Neural crest cell (in vitro differentiated cells): ENCODE data around the gene ADGRL2. TPM values are rescaled to one million over a fixed set of nuclear protein-coding genes. Genes with fewer than 3 reads are reported as not detected.
A peak's percentile ranks its signal among the peaks of the same experiment; 100 is the strongest.

Experiments used
- DNase-seq: peaks from one replicate; pipeline ENCODE4 v3.0.0; 2021; ENCODE audit warnings: low read depth, mixed read lengths, low spot score
- H3K27ac Mint-ChIP-seq: one replicate; pipeline ENCODE4 v1.8.0; 2021; ENCODE audit warnings: mild to moderate bottlenecking, mixed read lengths; ENCODE audit not compliant: unreplicated experiment
- H3K27me3 Mint-ChIP-seq: 2 replicates; pipeline ENCODE4 v1.8.0; 2021; ENCODE audit warnings: low read depth, mild to moderate bottlenecking, mixed read lengths
- H3K36me3 Mint-ChIP-seq: 2 replicates; pipeline ENCODE4 v1.8.0; 2021; ENCODE audit warnings: low read depth, mild to moderate bottlenecking, mixed read lengths
- H3K4me1 Mint-ChIP-seq: 2 replicates; pipeline ENCODE4 v1.8.0; 2021; ENCODE audit warnings: mixed read lengths
- H3K4me3 Mint-ChIP-seq: one replicate; pipeline ENCODE4 v1.8.0; 2021; ENCODE audit warnings: mild to moderate bottlenecking, mixed read lengths
- H3K9me3 Mint-ChIP-seq: 2 replicates; pipeline ENCODE4 v1.8.0; 2021; ENCODE audit warnings: mixed read lengths
- CTCF ChIP-seq: fragments of 200-600 bp; sonication (generic); conservative IDR thresholded peaks from 2 replicates; pipeline ENCODE4 v1.5.0; 2021; ENCODE audit warnings: antibody characterized with exemption, mild to moderate bottlenecking
- total RNA-seq: library from RNA; stranded (reverse); gene quantifications from 2 replicates; pipeline ENCODE4 v1.2.1, GENCODE V29; 2021

The ADGRL2 gene
- total RNA-seq, 1 donor from 2014 or later: 170 TPM

GRCh38 chr1:81808760-81809159 is 8.0 kb downstream of the ADGRL2 start:
- Mint-ChIP-seq H3K4me1 (peaks cover 79% of the 10 kb centered on the region), H3K27me3 (no peaks in the 10 kb centered on the region), H3K27ac (no peak overlapping the region), H3K4me3 (peak overlapping the region; percentile 81), H3K9me3 (no peaks in the 10 kb centered on the region), H3K36me3 (no peaks in the 10 kb centered on the region)
- DNase-seq: no peak
- peak; percentile 39 for TF ChIP-seq CTCF

- peaks cover 75% of the 10 kb centered on the region for H3K4me1 Mint-ChIP-seq
- no peaks in the 10 kb centered on the region for H3K27me3 Mint-ChIP-seq
- DNase-seq: no peak
- H3K27ac Mint-ChIP-seq: no peak overlapping the region
- TF ChIP-seq CTCF: no peak
- no peaks in the 10 kb centered on the region for H3K9me3 Mint-ChIP-seq
- H3K36me3 Mint-ChIP-seq: no peaks in the 10 kb centered on the region
- peak overlapping the region; percentile 72 for H3K4me3 Mint-ChIP-seq
Observed at GRCh38 chr1:81809808-81810207, 9.1 kb downstream of the ADGRL2 start.

- H3K9me3 Mint-ChIP-seq: no peaks in the 10 kb centered on the region
- no peaks in the 10 kb centered on the region for H3K27me3 Mint-ChIP-seq
- H3K4me3 Mint-ChIP-seq: peak overlapping the region; percentile 24
- no peak for DNase-seq
- peaks cover 57% of the 10 kb centered on the region for H3K4me1 Mint-ChIP-seq
- no peaks in the 10 kb centered on the region for H3K36me3 Mint-ChIP-seq
- no peak overlapping the region for H3K27ac Mint-ChIP-seq
- peak; percentile 58 for TF ChIP-seq CTCF
Observed at GRCh38 chr1:81811757-81812371, 11.1 kb downstream of the ADGRL2 start.

- no peaks in the 10 kb centered on the region for H3K27me3 Mint-ChIP-seq
- H3K27ac Mint-ChIP-seq: no peak overlapping the region
- no peaks in the 10 kb centered on the region for H3K36me3 Mint-ChIP-seq
- H3K4me1 Mint-ChIP-seq: peaks cover 52% of the 10 kb centered on the region
- H3K4me3 Mint-ChIP-seq: no peak overlapping the region
- DNase-seq: no peak
- no peak for TF ChIP-seq CTCF
- H3K9me3 Mint-ChIP-seq: no peaks in the 10 kb centered on the region
Observed at GRCh38 chr1:81812712-81813111, 12.0 kb downstream of the ADGRL2 start.

- H3K36me3 Mint-ChIP-seq: no peaks in the 10 kb centered on the region
- no peaks in the 10 kb centered on the region for H3K27me3 Mint-ChIP-seq
- H3K9me3 Mint-ChIP-seq: no peaks in the 10 kb centered on the region
- TF ChIP-seq CTCF: no peak
- no peak for DNase-seq
- H3K27ac Mint-ChIP-seq: no peak overlapping the region
- H3K4me3 Mint-ChIP-seq: no peak overlapping the region
- H3K4me1 Mint-ChIP-seq: peaks cover 48% of the 10 kb centered on the region
Observed at GRCh38 chr1:81813691-81814090, 13.0 kb downstream of the ADGRL2 start.
